ENCODE measurements around the gene OSBP.

GRCh38 chr11:59615120-59615636 is 396 bp downstream of the OSBP start:
- TF ChIP-seq POLR2A (IDR thresholded peaks at IDR 0.05) = no peak
- TF ChIP-seq CTCF (IDR thresholded peaks at IDR 0.05) = peak in 1 of 6 experiments; percentile 26

All from esophagus squamous epithelium (tissue), 4 donors.